ENCODE measurements around the gene SLF1. TPM values are rescaled to one million over a fixed set of nuclear protein-coding genes. Genes with fewer than 3 reads are reported as not detected.

The SLF1 gene
- total RNA-seq, 3 donors from 2014 or later: 6.7 to 12.9 (median 8.5) TPM

DNA sequence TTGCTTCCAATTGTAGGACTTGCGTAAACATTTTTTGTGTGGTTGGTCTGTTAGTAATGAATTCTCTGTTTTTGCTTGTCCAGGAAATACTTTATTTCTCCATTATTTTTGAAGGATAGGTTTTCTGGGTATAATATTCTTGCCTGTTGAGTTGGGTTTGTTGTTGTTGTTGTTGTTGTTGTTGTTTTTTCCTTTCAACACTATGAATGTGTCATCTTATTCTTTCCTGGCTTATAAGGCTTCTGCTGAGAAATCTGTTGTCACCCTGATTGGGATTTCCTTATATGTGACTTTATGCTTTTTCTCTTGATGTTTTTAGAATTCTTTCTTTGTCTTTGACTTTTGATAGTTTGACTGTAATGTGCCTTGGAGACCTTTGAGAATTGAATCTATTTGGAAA lies 39.8 kb downstream of the SLF1 start:
- H3K36me3 ChIP-seq: no peaks in the 10 kb centered on the region
- no peaks in the 10 kb centered on the region for H3K4me1 ChIP-seq
- TF ChIP-seq POLR2AphosphoS5 (IDR thresholded peaks at IDR 0.05): no peak
- TF ChIP-seq POLR2A (IDR thresholded peaks at IDR 0.05): no peak
- TF ChIP-seq, protein P1, sequence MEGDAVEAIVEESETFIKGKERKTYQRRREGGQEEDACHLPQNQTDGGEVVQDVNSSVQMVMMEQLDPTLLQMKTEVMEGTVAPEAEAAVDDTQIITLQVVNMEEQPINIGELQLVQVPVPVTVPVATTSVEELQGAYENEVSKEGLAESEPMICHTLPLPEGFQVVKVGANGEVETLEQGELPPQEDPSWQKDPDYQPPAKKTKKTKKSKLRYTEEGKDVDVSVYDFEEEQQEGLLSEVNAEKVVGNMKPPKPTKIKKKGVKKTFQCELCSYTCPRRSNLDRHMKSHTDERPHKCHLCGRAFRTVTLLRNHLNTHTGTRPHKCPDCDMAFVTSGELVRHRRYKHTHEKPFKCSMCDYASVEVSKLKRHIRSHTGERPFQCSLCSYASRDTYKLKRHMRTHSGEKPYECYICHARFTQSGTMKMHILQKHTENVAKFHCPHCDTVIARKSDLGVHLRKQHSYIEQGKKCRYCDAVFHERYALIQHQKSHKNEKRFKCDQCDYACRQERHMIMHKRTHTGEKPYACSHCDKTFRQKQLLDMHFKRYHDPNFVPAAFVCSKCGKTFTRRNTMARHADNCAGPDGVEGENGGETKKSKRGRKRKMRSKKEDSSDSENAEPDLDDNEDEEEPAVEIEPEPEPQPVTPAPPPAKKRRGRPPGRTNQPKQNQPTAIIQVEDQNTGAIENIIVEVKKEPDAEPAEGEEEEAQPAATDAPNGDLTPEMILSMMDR (IDR thresholded peaks at IDR 0.05): no peak
- no peaks in the 10 kb centered on the region for H3K27me3 ChIP-seq
- peaks cover 4 to 28% of the 10 kb centered on the region in 2 donors for H3K9me3 ChIP-seq
- no peak overlapping the region for H3K4me3 ChIP-seq
- H3K27ac ChIP-seq: no peak overlapping the region
- no peak for DNase-seq (ENCODE audit: low spot score in 2 of 2)
- intact Hi-C loops (cut with DNase I; ENCODE audit: low total_unique reads): no loop called here

DNA sequence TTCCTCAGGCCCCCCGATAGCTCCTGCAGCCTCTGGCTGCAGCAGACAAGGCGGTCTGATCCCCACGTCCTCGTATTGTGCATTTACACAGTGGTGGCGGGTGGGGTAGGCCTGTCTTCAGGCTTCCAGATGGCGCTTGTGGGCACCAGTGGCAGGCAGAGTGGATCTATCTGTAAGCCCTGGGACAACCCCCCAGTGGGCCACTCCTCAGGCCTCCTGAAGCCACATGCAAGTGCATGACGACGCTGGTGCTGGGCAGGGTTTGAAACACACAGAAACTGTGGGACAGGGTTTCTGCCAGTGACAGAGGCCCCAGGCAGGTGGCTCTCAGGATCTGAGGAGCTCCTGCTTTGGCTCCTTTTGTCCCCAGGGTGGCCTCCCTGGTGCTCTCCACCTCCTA lies 42.0 kb downstream of the SLF1 start:
- no peak overlapping the region for H3K27ac ChIP-seq
- intact Hi-C loops (cut with DNase I; ENCODE audit: low total_unique reads): no loop called here
- peaks cover 0 to 15% of the 10 kb centered on the region in 2 donors for H3K9me3 ChIP-seq
- no peak overlapping the region for H3K4me3 ChIP-seq
- H3K4me1 ChIP-seq: no peaks in the 10 kb centered on the region
- H3K36me3 ChIP-seq: no peaks in the 10 kb centered on the region
- DNase-seq (ENCODE audit: low spot score in 2 of 2): no peak
- TF ChIP-seq, protein P1 (IDR thresholded peaks at IDR 0.05): no peak
- TF ChIP-seq POLR2AphosphoS5 (IDR thresholded peaks at IDR 0.05): no peak
- TF ChIP-seq POLR2A (IDR thresholded peaks at IDR 0.05): no peak
- H3K27me3 ChIP-seq: no peaks in the 10 kb centered on the region

DNA sequence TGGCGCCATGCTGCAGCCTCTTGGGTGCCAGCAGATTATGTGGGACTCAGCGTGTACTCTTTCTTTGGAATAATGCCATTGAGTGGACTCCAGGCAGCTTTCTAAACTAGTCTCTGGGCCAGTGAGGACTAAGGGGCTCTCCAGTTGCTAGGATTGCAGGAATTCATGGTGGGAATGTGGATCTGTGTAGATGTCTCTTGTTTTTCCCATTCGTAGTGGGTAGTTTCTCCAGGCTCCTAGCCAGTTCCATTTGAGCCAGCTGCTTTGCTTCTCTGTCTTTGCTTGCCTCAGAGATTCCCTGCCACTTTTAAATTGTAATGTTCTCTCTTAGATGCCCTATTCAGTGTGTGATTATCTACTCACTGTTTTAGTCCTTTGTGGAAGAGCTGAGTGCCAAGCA lies 42.6 kb downstream of the SLF1 start:
- TF ChIP-seq POLR2AphosphoS5 (IDR thresholded peaks at IDR 0.05): no peak
- TF ChIP-seq, protein P1 (IDR thresholded peaks at IDR 0.05): no peak
- TF ChIP-seq POLR2A (IDR thresholded peaks at IDR 0.05): no peak
- intact Hi-C loops (cut with DNase I; ENCODE audit: low total_unique reads): no loop called here
- Histone ChIP-seq H3K27ac (no peak overlapping the region), H3K9me3 (peaks cover 0 to 11% of the 10 kb centered on the region in 2 donors), H3K4me1 (no peaks in the 10 kb centered on the region), H3K4me3 (no peak overlapping the region), H3K27me3 (no peaks in the 10 kb centered on the region), H3K36me3 (no peaks in the 10 kb centered on the region)
- no peak for DNase-seq (ENCODE audit: low spot score in 2 of 2)

DNA sequence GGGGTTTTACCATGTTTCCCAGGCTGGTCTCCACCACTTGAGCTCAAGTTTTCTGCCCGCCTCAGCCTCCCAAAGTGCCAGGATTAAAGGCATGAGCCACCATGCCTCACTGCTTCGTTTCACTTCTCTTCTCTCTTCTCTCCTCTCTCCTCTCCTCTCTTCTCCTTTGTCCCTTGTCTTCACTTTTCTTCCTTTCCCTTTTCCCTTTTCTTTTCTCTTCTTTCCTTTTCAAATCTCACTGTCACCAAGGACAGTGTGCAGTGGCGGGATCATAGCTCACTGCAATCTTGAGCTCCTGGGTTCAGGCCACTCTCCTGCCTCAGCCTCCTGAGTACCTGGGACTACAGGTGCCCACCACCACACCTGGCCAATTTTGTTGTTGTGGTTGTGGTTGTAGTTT lies 49.5 kb downstream of the SLF1 start:
- H3K9me3 ChIP-seq: no peaks in the 10 kb centered on the region
- no peak overlapping the region for H3K4me3 ChIP-seq
- H3K27ac ChIP-seq: no peak overlapping the region
- no peaks in the 10 kb centered on the region for H3K36me3 ChIP-seq
- H3K27me3 ChIP-seq: no peaks in the 10 kb centered on the region
- H3K4me1 ChIP-seq: no peaks in the 10 kb centered on the region
- intact Hi-C loops (cut with DNase I; ENCODE audit: low total_unique reads): no loop called here
- TF ChIP-seq POLR2AphosphoS5 (IDR thresholded peaks at IDR 0.05) (no peak), POLR2A (IDR thresholded peaks at IDR 0.05) (no peak)
- TF ChIP-seq, protein P1 (IDR thresholded peaks at IDR 0.05): no peak
- DNase-seq (ENCODE audit: low spot score in 2 of 2): no peak

DNA sequence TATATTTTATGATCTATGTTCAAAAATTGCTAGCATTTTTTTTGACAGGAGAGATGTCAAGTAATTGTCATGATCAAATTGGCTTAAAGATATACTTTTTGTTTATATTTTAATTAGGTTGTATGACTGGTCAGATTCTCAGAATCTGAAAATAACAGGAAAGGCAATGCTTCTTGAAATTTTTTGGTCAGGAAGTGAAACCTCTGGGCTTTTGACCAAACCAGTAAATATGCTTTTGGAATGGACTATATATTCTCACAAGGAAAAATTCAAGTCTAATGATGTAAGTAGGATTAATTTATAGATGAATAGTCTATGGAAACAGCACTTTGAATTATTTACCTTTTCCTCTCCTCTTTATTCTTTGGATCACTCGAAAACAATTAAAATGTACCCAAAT lies 52.3 kb downstream of the SLF1 start:
- Histone ChIP-seq H3K4me3 (no peak overlapping the region), H3K4me1 (no peaks in the 10 kb centered on the region), H3K36me3 (no peaks in the 10 kb centered on the region), H3K9me3 (no peaks in the 10 kb centered on the region), H3K27ac (no peak overlapping the region), H3K27me3 (no peaks in the 10 kb centered on the region)
- TF ChIP-seq, protein P1 (IDR thresholded peaks at IDR 0.05): no peak
- DNase-seq (ENCODE audit: low spot score in 2 of 2): no peak
- intact Hi-C loops (cut with DNase I; ENCODE audit: low total_unique reads): no loop called here

All from breast epithelium (tissue), 4 donors.